Stimulated activated CD8-positive, alpha-beta memory T cell treated with anti-CD3 and anti-CD28 coated beads, Interleukin-7, amount 100 ng/mL, for 1 hour (primary cell): ENCODE results near the gene ANG.

ENCODE experiments used
- DNase-seq, 2 donors: peaks; one replicate each; pipeline ENCODE4 v3.0.0-alpha.2; 2020; ENCODE audit warnings: low read depth in 2 of 2

The ANG gene

GRCh38 chr14:20676072-20676471 is 12.5 kb upstream of the ANG start:
- DNase-seq: no peak

GRCh38 chr14:20679907-20680306 is 8.7 kb upstream of the ANG start:
- DNase-seq: no peak

- DNase-seq: no peak
Observed at GRCh38 chr14:20680363-20680762, 8.2 kb upstream of the ANG start.

GRCh38 chr14:20680843-20681347 is 7.7 kb upstream of the ANG start:
- DNase-seq: no peak

GRCh38 chr14:20681348-20682126 is 7.0 kb upstream of the ANG start:
- DNase-seq: peak; percentile 82 to 83

GRCh38 chr14:20682127-20682434 is 6.5 kb upstream of the ANG start:
- no peak for DNase-seq

GRCh38 chr14:20682435-20683124 is 6.0 kb upstream of the ANG start:
- peak; percentile 41 to 54 for DNase-seq

- DNase-seq: peak; percentile 47 to 56
Observed at GRCh38 chr14:20683125-20683890, 5.3 kb upstream of the ANG start.

GRCh38 chr14:20683891-20684661 is 4.5 kb upstream of the ANG start, which contains the start of gene RNASE4:
TSS of gene RNASE4 (plus strand) at chr14:20684560. CDS start at chr14:20699372, 14,812 bp downstream.
- peak; percentile 64 to 73 for DNase-seq

- DNase-seq: no peak
Observed at GRCh38 chr14:20684662-20685456, 3.7 kb upstream of the ANG start.

GRCh38 chr14:20686386-20687143 is 2.0 kb upstream of the ANG start:
- no peak for DNase-seq

- DNase-seq: no peak
Observed at GRCh38 chr14:20687362-20688166, 1.0 kb upstream of the ANG start.

- DNase-seq: no peak
Observed at GRCh38 chr14:20690848-20691640, 2.5 kb downstream of the ANG start.

GRCh38 chr14:20692116-20692751 is 3.7 kb downstream of the ANG start:
- no peak for DNase-seq

GRCh38 chr14:20696764-20697163 is 8.2 kb downstream of the ANG start:
- DNase-seq: no peak

- peak; percentile 27 to 35 for DNase-seq
Observed at GRCh38 chr14:20697273-20698017, 8.9 kb downstream of the ANG start.

- no peak for DNase-seq
Observed at GRCh38 chr14:20698018-20698329, 9.4 kb downstream of the ANG start.
